GM21576 (cell line): ENCODE data around the gene ERP44.
"Not testable (repeated sequence)": the region's sequence is repeated elsewhere in the genome, so short reads cannot be mapped to it uniquely, and the experiment has no call there.

ENCODE experiments used
- ATAC-seq: cut with Tn5 transposase; IDR thresholded peaks from one replicate; pipeline ENCODE4 v1.9.1; 2021; ENCODE audit warnings: mild to moderate bottlenecking, moderate library complexity; ENCODE audit not compliant: unreplicated experiment

ERP44 gene

GRCh38 chr9:100101608-100102007 is 2.8 kb upstream of the ERP44 start:
- no peak for ATAC-seq

GRCh38 chr9:100100146-100100667 is 1.4 kb upstream of the ERP44 start:
- ATAC-seq: no peak

GRCh38 chr9:100099722-100100042 is 882 bp upstream of the ERP44 start:
- ATAC-seq: no peak

GRCh38 chr9:100098046-100098886 is 534 bp downstream of the ERP44 start:
- ATAC-seq: peak; percentile 7

DNA sequence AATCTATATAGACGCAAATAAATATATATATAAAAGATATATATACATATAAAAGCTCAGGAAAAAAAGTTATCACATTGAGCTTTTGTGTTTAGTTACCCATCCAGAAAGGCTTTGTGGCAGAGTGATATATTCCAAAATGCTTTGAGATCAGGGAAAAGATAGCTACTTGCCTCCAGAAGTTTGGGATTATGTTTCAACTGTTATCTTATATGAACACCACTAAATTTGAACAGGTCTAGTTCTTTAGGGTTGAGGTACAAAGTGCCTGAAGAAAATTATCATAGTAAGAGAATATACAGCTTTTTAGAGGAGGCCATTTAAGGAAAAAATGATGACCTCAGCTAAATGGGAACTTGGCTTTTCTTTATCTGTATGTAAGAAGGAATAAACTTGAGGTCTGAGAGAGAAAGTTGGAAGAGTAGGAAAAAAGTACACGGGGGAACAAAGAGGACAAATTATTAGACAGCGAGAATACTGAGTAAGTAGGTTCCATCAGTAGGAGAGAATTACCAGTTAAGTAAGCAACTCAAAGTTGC is 2.4 kb downstream of the ERP44 start:
- ATAC-seq: no peak

GRCh38 chr9:100094411-100094810 is 4.4 kb downstream of the ERP44 start:
- not testable (repeated sequence) for ATAC-seq

DNA sequence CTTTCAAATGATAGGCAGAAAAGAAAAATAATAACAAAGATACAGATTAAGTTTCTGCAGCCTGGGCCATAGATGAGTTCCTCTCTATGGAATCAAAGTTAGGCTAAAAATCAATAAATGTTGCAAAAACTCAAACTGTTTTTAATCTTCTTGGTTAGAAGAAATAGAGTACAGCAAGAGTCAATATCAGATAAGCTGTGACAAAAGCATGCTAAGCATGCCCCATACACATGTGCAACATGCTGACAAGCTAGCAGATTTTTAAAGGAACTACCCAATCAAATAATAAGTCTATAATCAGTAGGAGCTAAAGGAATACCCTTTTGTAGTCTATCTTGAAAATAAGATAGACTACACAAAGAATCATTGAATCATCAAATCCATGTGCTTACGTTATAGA is 6.7 kb downstream of the ERP44 start:
- no peak for ATAC-seq

DNA sequence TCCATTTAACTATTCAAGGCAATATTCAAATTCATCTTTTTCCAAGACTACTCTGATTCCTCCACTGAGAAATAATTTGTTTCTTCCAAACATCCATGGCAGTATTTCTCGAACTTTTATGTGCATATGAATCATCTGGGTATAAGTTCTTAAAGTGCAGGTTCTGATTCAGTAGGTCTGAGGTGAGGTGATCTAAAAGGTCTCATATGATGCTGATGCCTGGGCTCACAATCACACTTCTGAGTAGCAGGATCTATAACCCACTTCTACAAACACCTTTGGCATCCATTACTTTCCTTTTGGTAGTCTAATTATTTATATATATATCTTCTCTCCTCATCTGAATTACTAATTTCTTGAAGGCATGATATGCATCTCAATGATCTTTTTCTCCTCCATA is 7.2 kb downstream of the ERP44 start:
- no peak for ATAC-seq

GRCh38 chr9:100090880-100091279 is 7.9 kb downstream of the ERP44 start:
- no peak for ATAC-seq

- ATAC-seq: no peak
These were observed 10.6 kb downstream of the ERP44 start for GRCh38 chr9:100088202-100088601.

DNA sequence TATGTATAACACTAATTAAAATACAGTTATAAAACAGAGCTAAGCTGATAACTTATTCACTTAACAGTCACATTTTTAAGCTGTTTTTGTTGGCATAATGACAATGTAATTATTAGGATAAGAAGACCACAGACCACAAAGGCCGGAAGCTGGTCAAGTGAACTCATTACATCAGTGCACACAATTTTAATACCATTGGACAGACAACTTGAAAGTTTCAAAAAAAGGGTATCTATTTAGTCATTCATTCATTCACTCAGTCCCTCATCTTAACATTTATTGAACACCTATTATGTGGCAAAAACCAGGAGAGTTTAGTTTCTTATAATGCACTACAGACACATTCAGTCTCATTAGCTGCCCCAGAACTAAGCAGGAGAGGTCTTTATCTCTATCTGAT is 11.6 kb downstream of the ERP44 start:
- no peak for ATAC-seq

DNA sequence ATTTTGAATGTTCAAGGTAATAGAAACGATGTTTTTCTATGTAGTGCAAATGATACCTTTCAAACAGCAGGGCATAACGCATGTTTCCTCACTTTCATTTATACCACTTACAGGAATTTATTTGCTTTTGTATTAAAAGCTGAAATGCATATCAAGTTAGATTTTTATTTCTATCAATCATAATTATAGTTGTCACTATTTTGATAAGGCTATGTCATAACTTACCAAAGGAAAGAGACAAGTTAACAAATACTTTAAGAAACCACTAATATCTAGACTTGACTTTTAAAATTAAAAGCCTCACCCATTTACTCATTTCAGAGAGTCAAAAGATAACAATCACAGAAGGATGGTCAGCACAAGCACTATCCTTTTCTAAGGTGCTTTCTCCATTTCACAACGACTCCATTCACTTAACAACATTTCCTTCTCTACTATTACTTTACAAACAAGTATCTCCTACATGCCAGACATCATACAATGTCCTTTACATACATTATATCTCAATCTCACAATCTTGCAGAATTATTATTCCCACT is 12.6 kb downstream of the ERP44 start:
- no peak for ATAC-seq

DNA sequence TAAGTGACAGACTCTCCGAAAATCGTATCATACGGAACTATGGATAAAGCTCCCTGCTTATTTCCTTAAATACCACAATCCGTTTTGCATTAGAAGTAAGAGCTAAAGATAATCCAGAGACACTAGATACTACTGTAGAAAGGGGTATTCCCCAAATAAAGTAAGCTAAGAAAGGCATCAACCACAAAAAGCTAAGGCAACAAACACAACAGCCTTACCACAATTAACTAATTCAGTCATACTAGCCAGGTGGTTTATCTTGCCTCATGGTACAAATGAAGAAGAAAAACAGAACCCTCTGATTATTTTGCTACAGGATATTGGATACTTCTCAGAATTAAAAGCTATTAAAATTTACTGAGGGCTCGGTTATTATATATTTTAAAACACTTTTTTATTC is 14.1 kb downstream of the ERP44 start:
- ATAC-seq: peak; percentile 80

DNA sequence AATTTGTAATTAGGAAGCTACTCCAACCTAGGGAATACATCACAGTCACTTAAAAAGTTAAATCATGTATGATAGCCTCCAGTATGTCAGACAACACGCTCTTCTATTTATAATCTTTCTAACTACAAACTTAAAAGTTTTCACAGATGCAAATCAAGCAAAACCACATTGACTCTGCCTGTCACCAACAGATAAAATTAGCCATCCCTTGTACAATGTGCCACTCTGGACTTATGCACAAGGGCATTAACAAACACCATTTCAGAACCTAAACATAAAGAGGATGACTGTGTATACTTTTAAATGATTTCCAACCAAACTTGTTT is 14.7 kb downstream of the ERP44 start:
- peak; percentile 43 for ATAC-seq

DNA sequence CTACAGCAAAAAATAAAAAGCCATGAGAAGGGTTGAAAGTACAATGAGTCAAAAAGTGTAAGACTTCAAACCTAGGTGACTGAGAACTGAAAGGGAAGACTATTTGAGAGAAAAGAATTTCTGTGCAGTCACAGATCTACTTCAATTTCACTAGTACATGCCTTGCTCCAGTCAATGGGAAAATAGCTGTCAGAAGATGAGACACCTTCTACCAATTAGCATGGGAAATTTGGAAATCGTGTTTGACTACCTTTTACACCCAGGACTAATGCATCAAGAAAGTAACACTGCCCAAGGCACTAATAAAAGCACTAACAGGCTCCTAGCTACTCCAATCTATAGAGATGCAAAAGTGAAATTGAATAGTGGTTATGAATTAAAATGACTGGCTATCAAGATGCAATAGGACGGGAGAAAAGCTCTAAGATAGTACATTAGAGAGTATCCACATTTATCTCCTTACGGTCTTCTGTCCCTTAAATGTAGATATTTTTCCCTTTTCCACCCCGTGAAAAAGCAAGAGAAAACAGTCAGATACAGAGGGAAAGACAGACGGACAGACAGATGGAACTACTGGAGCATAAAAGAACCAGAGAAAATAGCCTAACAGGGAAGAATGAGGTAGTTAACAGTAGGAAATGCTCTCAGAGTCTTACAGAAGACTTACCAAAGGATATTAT is 15.2 kb downstream of the ERP44 start:
- peak; percentile 37 for ATAC-seq

- no peak for ATAC-seq
These were observed 16.0 kb downstream of the ERP44 start for GRCh38 chr9:100082782-100083181.

GRCh38 chr9:100076256-100076655 is 22.5 kb downstream of the ERP44 start:
- ATAC-seq: not testable (repeated sequence)

GRCh38 chr9:100074989-100075388 is 23.8 kb downstream of the ERP44 start:
- ATAC-seq: no peak

- ATAC-seq: no peak
These were observed 24.7 kb downstream of the ERP44 start for GRCh38 chr9:100074093-100074492.

DNA sequence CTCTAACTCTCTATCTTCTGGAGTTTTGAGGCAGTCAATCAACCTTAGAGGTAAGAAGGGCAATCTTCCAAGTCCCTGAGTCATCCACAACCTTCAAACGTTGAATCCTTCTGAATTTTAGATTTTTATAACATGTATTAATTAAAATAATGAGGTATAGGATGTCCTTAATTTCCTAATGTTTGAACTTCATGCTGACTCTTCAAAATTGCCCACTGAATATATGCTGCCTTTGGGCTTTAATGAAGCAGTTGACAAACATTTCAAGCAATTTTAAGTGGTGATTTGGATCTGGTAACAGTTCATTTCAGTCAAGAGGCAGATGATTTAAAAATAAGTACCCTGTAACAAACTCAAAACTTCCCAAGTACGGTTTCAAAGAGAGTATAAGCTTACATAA is 26.0 kb downstream of the ERP44 start:
- no peak for ATAC-seq

DNA sequence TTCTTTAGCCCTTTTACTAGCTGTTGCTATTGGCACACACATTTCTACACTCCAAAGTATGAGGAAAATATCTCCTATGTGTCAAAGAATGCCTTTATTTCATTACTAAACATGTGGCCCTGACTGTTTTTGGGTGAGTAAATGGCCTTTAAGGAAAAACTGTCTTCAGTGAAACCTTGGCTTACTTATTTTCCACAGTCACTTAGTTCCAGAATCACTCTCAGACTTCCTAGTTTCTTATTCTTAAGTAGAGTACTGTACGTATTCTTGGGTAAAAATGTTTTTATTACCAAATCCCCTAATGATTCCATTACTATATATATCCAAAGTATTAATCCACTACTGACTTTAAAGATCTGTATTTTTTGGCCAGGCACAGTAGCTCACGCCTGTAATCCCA is 27.5 kb downstream of the ERP44 start:
- no peak for ATAC-seq
